Activated CD8-positive, alpha-beta memory T cell treated with anti-CD3 and anti-CD28 coated beads, Interleukin-2, amount 10 ng/mL, durations not matched to agents 7 days and 5 days (primary cell): Measurements from ENCODE around the gene FAM107B. TPM values are rescaled to one million over a fixed set of nuclear protein-coding genes. Genes with fewer than 3 reads are reported as not detected.

Source experiments
- ATAC-seq: fragments of 150-1000 bp; cut with Tn5 transposase; one replicate; pipeline ENCODE4 v1.10.0; 2021; ENCODE audit warnings: moderate library complexity
- CTCF ChIA-PET: fragments of 350-600 bp; sonication (Branson Sonifier 250); formaldehyde crosslinking; loops from one replicate; lab custom pipeline; 2021; ENCODE audit warnings: antibody characterized with exemption; lab: Charles Lee
- DNase-seq: peaks from one replicate; pipeline ENCODE4 v3.0.0-alpha.2; 2020
- H3K27ac Mint-ChIP-seq: one replicate; pipeline ENCODE4 v1.8.0; 2021; ENCODE audit warnings: mild to moderate bottlenecking, mixed read lengths
- H3K27me3 Mint-ChIP-seq: one replicate; pipeline ENCODE4 v1.8.0; 2021; ENCODE audit warnings: mixed read lengths
- H3K36me3 Mint-ChIP-seq: one replicate; pipeline ENCODE4 v1.8.0; 2021; ENCODE audit warnings: mild to moderate bottlenecking, mixed read lengths
- H3K4me1 Mint-ChIP-seq: one replicate; pipeline ENCODE4 v1.8.0; 2021; ENCODE audit warnings: mixed read lengths
- H3K4me3 Mint-ChIP-seq: one replicate; pipeline ENCODE4 v1.8.0; 2021; ENCODE audit warnings: mild to moderate bottlenecking, moderate library complexity, mixed read lengths
- H3K9me3 Mint-ChIP-seq: one replicate; pipeline ENCODE4 v1.8.0; 2022; ENCODE audit warnings: low read depth, mixed read lengths
- total RNA-seq, 2 experiments: library from RNA; stranded (reverse); gene quantifications; one replicate each; pipeline ENCODE4 v1.2.3, GENCODE V29; 2021

FAM107B gene
- total RNA-seq, 2 experiments from 2014 or later, result 114 to 208 TPM

DNA sequence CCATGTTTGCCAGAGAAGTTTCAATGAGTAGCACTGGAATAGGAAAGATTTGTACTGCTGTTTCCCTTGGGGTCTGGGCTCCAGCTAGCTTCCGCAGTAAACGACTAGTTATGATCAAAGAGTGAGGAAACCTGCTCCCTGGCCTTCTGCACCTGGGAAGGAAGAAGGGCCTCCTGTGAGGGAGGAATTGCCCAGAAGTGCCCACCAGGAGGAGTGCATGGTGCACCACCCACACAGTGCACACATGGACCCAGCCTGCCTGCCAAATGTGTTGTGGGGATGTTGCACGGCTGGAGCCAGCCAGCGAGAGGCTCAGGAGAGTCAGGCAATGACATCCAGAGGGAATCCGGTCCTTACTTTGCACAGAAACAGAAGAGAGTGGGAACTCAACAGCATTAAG, 27.0 kb upstream of the FAM107B start:
- Mint-ChIP-seq H3K36me3 (no peaks in the 10 kb centered on the region), H3K27ac (no peak overlapping the region), H3K4me3 (no peak overlapping the region), H3K27me3 (peaks cover 22% of the 10 kb centered on the region), H3K9me3 (no peaks in the 10 kb centered on the region), H3K4me1 (no peaks in the 10 kb centered on the region)
- ATAC-seq (no peak), DNase-seq (no peak)
- CTCF ChIA-PET, result no interaction called here

DNA sequence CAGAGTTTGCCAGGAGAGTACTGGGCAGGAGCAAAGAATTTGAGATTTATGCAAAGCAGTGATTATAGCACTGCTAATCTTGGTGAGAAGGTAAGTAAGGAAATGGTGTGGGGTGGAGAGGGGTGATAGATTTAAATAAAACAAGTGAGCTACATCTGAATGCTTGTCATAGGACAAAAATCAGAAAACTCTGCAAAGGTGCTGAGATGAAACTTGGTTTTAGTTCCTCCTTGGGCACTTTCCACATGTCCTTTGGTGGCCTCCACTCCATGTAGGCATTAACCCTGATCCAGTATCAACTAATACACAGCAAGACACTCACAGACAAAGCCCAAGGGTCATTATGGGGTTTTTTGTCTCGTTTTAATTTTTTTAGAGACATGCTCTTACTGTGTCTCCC, 25.7 kb upstream of the FAM107B start:
- ATAC-seq, result no peak
- Mint-ChIP-seq H3K4me1 (no peaks in the 10 kb centered on the region), H3K9me3 (no peaks in the 10 kb centered on the region), H3K4me3 (no peak overlapping the region), H3K27me3 (peaks cover 21% of the 10 kb centered on the region), H3K27ac (no peak overlapping the region), H3K36me3 (no peaks in the 10 kb centered on the region)
- CTCF ChIA-PET, result interaction anchor here (1.4 kb wide), 1 partner anchor 23 kb away, joined by 4 read pairs; no protein-coding TSS in a partner anchor
- no peak for DNase-seq

DNA sequence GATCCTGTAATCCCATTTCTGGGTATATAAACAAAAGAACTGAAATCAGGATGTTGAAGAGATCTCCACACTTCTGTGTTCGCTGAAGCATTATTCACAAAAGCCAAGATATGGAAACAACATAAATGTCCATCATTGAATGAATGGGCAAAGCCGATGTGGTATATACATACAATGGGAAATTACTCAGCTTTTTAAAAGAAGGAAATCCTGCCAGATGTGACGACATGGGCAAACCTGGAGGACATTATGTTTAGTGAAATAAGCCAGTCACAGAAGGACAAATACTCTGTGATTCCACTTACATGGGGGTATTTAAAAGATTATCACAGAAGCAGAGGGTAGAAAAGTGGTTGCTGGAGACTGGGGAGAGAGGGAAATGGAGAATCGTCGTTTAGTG, 23.9 kb upstream of the FAM107B start:
- H3K9me3 Mint-ChIP-seq, result no peaks in the 10 kb centered on the region
- H3K27me3 Mint-ChIP-seq, result peaks cover 19% of the 10 kb centered on the region
- no peak overlapping the region for H3K27ac Mint-ChIP-seq
- CTCF ChIA-PET, result interaction anchor here (0.6 to 2.0 kb wide), 2 partner anchors 11 to 613 kb away, joined by 3 to 4 read pairs; no protein-coding TSS in a partner anchor
- DNase-seq (no peak), ATAC-seq (no peak)
- H3K36me3 Mint-ChIP-seq, result no peaks in the 10 kb centered on the region
- H3K4me3 Mint-ChIP-seq, result no peak overlapping the region
- H3K4me1 Mint-ChIP-seq, result no peaks in the 10 kb centered on the region

DNA sequence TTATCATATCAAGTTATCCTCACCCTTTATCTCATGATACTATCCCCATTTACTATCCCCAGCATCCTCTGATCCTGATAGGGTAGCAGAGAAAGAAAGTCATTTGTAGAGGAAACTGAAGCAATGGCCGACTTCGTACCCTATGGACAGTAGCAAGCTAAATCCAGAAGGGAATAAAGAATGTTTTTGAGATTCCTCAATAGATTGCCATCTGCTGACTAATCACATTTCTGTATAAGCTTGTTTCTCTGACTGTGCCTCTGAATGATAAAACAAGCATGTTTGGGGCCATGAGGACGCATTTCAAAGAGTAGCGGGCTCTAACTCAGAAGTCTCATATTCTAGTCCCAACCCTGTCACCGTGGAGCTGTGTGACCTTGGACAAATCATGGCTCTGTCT, 13.2 kb upstream of the FAM107B start:
- Mint-ChIP-seq H3K27me3 (no peaks in the 10 kb centered on the region), H3K4me3 (no peak overlapping the region), H3K4me1 (no peaks in the 10 kb centered on the region), H3K36me3 (no peaks in the 10 kb centered on the region), H3K27ac (no peak overlapping the region), H3K9me3 (peaks cover 6% of the 10 kb centered on the region)
- ATAC-seq (no peak), DNase-seq (no peak)
- CTCF ChIA-PET, result interaction anchor here (1.2 kb wide), 1 partner anchor 11 kb away, joined by 4 read pairs; no protein-coding TSS in a partner anchor

GRCh38 chr10:14784459-14785055, 9.9 kb upstream of the FAM107B start:
- Mint-ChIP-seq H3K27ac (no peak overlapping the region), H3K4me1 (peaks cover 4% of the 10 kb centered on the region), H3K9me3 (peaks cover 6% of the 10 kb centered on the region), H3K36me3 (no peaks in the 10 kb centered on the region), H3K4me3 (no peak overlapping the region), H3K27me3 (no peaks in the 10 kb centered on the region)
- CTCF ChIA-PET, result no interaction called here
- ATAC-seq (no peak), DNase-seq (no peak)

DNA sequence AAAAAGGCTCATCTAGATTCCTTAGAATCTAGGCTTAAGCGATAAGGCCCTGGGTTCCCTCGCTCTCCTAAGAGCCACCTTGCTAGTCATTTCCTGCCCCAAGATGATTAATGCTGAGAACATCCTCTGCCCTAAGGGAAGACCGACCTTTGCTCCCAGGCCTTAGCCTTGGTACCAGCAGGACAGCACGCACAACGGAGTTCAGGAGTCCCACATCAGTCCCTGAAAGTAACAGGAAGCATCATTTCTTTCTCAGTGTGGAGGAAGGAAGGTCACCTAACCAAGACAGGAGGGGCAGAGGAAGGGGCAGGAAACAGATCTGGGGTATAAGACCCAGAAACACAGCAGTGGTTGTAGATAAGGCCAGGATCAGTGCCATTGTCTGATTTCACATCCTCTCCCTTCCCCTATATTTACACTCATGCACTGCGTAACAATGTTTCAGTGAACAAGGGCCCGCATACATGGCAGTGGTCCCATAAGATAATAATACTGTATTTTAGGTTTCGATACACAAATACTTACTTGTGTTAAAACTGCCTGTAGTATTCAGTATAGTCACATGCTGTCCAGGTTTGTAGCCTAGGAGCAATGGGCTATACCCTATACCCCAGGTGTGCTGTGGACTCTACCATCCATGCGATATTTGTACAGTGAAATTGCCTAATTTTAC, 8.1 kb upstream of the FAM107B start:
- Mint-ChIP-seq H3K27me3 (no peaks in the 10 kb centered on the region), H3K27ac (no peak overlapping the region), H3K4me1 (peaks cover 4% of the 10 kb centered on the region), H3K36me3 (no peaks in the 10 kb centered on the region), H3K4me3 (no peak overlapping the region), H3K9me3 (peaks cover 3% of the 10 kb centered on the region)
- DNase-seq (no peak), ATAC-seq (no peak)
- CTCF ChIA-PET, result no interaction called here

DNA sequence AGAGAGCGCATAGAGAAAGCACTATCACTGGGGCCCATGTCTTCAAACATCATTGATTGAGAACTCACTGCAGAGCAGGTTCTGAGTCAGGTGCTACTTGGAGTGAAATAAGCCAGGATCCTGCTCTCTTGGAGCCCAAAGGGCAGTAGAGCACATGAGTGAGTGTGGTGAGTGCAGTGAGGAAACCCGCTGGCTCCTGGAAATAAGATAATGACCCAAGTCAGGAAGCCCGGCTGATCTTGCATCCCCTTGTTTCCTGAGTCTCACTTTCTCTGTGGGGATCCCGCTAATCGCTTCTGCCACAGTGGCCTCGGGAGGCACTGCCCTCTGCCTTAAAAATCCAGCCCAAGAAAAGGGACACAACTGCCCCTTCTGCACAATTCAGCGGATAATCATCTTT, 7.1 kb upstream of the FAM107B start:
- no peak overlapping the region for H3K27ac Mint-ChIP-seq
- no peak overlapping the region for H3K4me3 Mint-ChIP-seq
- H3K4me1 Mint-ChIP-seq, result peaks cover 4% of the 10 kb centered on the region
- peaks cover 3% of the 10 kb centered on the region for H3K9me3 Mint-ChIP-seq
- ATAC-seq (no peak), DNase-seq (no peak)
- no peaks in the 10 kb centered on the region for H3K27me3 Mint-ChIP-seq
- H3K36me3 Mint-ChIP-seq, result peaks cover 1% of the 10 kb centered on the region
- CTCF ChIA-PET, result no interaction called here

DNA sequence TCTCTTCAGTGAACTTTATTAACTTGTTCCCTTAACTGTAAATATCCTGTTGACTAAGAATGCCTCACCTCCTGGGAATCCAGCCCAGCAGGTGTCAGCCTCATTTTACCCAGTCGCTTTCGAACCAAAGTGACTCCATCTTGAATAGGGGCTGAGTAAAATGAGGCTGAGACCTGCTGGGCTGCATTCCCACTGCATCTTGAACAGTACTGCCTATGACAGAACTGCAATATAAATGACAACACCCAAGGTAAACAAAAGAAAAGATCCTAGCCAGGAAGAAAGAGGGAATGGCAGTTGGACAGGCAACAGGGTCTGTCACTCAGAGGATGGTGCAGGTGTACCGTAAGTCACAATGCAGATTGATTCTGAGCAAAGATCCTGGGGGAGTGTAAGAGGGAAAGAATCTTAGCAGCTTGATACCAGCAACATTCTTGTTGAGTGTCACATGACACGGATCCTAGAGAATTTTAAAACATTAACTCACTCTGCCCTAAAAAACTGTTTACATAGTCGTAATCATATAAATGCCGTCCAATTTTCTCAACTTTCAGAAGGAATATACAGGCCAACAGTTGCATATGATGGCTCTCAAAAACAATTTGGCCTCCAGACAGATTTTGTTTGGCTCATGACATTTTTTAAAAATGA, 4.4 kb upstream of the FAM107B start:
- peaks cover 4% of the 10 kb centered on the region for H3K4me1 Mint-ChIP-seq
- DNase-seq (no peak), ATAC-seq (no peak)
- H3K9me3 Mint-ChIP-seq, result no peaks in the 10 kb centered on the region
- no peak overlapping the region for H3K4me3 Mint-ChIP-seq
- CTCF ChIA-PET, result no interaction called here
- H3K36me3 Mint-ChIP-seq, result peaks cover 1% of the 10 kb centered on the region
- H3K27me3 Mint-ChIP-seq, result no peaks in the 10 kb centered on the region
- H3K27ac Mint-ChIP-seq, result no peak overlapping the region

DNA sequence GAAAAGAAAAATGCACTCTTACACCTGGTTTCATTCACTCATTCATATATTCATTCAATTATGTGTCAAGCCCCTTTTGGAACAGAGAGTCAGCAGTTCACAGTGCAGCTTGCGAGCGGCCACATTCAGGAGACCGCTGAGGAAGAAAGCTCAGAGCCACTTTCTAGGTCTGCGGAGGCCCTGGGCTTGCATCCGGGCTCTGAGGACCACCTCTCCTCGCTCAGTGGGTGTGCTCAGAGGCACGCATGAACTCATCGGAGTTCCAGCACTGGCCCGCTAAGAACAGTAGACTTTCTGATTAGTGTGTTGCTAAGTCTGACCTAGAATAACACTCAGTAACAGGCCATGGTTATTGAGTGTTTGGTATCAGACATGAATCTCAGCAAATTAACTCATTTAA, 1.8 kb upstream of the FAM107B start:
- Mint-ChIP-seq H3K27me3 (no peaks in the 10 kb centered on the region), H3K4me1 (no peaks in the 10 kb centered on the region), H3K27ac (no peak overlapping the region), H3K9me3 (no peaks in the 10 kb centered on the region), H3K36me3 (peaks cover 1% of the 10 kb centered on the region), H3K4me3 (no peak overlapping the region)
- ATAC-seq, result no peak
- CTCF ChIA-PET, result no interaction called here
- DNase-seq, result no peak

- Mint-ChIP-seq H3K27ac (no peak overlapping the region), H3K4me1 (no peaks in the 10 kb centered on the region), H3K27me3 (no peaks in the 10 kb centered on the region), H3K4me3 (no peak overlapping the region), H3K36me3 (peaks cover 1% of the 10 kb centered on the region), H3K9me3 (no peaks in the 10 kb centered on the region)
- no peak for DNase-seq
- CTCF ChIA-PET, result no interaction called here
- no peak for ATAC-seq
Observed at GRCh38 chr10:14775656-14776055, 959 bp upstream of the FAM107B start.

- Mint-ChIP-seq H3K36me3 (peaks cover 1% of the 10 kb centered on the region), H3K9me3 (no peaks in the 10 kb centered on the region), H3K27me3 (no peaks in the 10 kb centered on the region), H3K4me1 (no peaks in the 10 kb centered on the region), H3K4me3 (no peak overlapping the region), H3K27ac (no peak overlapping the region)
- CTCF ChIA-PET, result no interaction called here
- DNase-seq, result no peak
- ATAC-seq, result no peak
Observed at GRCh38 chr10:14774214-14774580, 500 bp downstream of the FAM107B start.

DNA sequence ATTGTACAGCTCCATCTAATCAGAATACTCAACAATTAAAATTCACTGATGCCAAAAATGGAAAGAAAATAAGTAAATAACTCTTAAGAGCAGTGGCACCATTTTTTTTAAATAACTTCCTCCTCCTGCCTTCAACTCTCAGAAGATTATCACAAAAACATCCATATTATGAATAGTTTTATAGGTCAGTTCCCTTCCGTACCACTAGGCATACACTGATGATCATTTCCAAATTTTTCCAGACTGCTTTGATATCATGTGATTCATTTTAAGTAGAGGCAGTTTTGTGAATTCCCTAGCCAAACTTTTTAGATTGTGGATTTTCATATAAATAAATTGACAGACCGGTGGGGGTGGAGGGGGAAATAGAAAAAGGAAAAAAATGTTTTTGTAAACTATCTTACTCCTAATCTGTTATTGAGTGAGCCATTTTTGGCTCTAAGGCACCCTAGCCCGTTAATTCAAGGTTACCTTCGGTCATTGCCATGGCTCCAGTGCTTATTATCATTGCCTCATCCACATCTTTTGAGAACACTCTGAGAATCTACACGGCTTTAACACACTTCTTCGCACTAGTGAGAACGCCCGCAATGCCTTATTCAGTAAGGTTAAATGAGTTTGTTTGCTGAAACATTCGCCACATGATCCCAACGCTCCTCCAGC, 1.0 kb downstream of the FAM107B start:
- Mint-ChIP-seq H3K36me3 (peaks cover 1% of the 10 kb centered on the region), H3K4me1 (no peaks in the 10 kb centered on the region), H3K4me3 (no peak overlapping the region), H3K27ac (no peak overlapping the region), H3K9me3 (no peaks in the 10 kb centered on the region), H3K27me3 (no peaks in the 10 kb centered on the region)
- CTCF ChIA-PET, result no interaction called here
- DNase-seq (no peak), ATAC-seq (no peak)

DNA sequence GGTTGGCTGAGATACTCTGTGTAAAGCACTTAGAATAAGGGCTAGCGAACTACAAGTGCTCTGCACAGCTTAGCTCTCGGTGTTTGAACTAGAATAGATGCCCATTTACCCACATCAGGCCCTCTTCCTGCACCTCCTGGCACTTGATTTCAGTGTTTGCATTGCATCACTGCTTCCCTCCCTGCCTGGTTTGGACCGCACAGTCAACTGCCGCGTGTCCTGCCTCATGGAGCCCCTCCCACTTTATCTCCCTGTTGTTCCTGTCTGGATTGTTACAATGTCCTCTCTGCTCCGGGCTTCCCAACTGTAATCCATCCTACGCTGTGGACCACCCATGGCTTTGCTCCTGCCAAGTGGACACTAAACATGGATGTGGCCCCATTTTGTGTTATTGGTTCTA, 2.3 kb downstream of the FAM107B start:
- no peaks in the 10 kb centered on the region for H3K36me3 Mint-ChIP-seq
- ATAC-seq, result no peak
- no peak overlapping the region for H3K27ac Mint-ChIP-seq
- H3K27me3 Mint-ChIP-seq, result peaks cover 4% of the 10 kb centered on the region
- no peaks in the 10 kb centered on the region for H3K4me1 Mint-ChIP-seq
- H3K4me3 Mint-ChIP-seq, result no peak overlapping the region
- CTCF ChIA-PET, result no interaction called here
- no peak for DNase-seq
- no peaks in the 10 kb centered on the region for H3K9me3 Mint-ChIP-seq
